A673 (cell line): Measurements from ENCODE around the gene SKA2. TPM values are rescaled to one million over a fixed set of nuclear protein-coding genes. Genes with fewer than 3 reads are reported as not detected.

ENCODE experiments used
- BruUV-seq: library from RNA; stranded (reverse); fragments of 400-500 nt; replicated peaks from 2 replicates; lab custom pipeline; 2021; lab: Mats Ljungman, UMichigan
- CTCF ChIA-PET: fragments of 300-600 bp; sonication (Branson Sonifier 250); formaldehyde crosslinking; loops from one replicate; lab custom pipeline; 2022; ENCODE audit warnings: antibody characterized with exemption; lab: Charles Lee
- POLR2A ChIA-PET: fragments of 300-600 bp; sonication (Branson Sonifier 250); formaldehyde crosslinking; loops from one replicate; lab custom pipeline; 2022; ENCODE audit warnings: antibody characterized with exemption; ENCODE audit not compliant: low non-redundant PET; lab: Charles Lee
- DNase-seq: peaks from one replicate; pipeline ENCODE4 v3.0.0-alpha.2; 2015; ENCODE audit warnings: low spot score
- H3K27ac ChIP-seq: fragments of 200-600 bp; sonication (generic); 2 replicates; pipeline ENCODE4 v1.5.1; 2016; ENCODE audit warnings: mixed run types, low read depth, mild to moderate bottlenecking, mixed read lengths, antibody characterized with exemption, low read length; ENCODE audit not compliant: poor library complexity, severe bottlenecking
- H3K27me3 ChIP-seq: fragments of 200-600 bp; sonication (generic); replicated peaks from 2 replicates; pipeline ENCODE4 v1.6.1; 2017; ENCODE audit warnings: mixed run types, low read depth, mild to moderate bottlenecking, mixed read lengths, antibody characterized with exemption, low read length; ENCODE audit not compliant: insufficient read depth, poor library complexity
- H3K36me3 ChIP-seq: fragments of 200-600 bp; sonication (generic); 2 replicates; pipeline ENCODE4 v1.6.1; 2016; ENCODE audit warnings: mixed run types, mild to moderate bottlenecking, mixed read lengths, antibody characterized with exemption, low read length; ENCODE audit not compliant: insufficient read depth, poor library complexity, severe bottlenecking
- H3K4me1 ChIP-seq: fragments of 200-600 bp; sonication (generic); 2 replicates; pipeline ENCODE4 v1.6.1; 2017; ENCODE audit warnings: mixed run types, mild to moderate bottlenecking, mixed read lengths, antibody characterized with exemption, low read length; ENCODE audit not compliant: insufficient read depth, poor library complexity, severe bottlenecking
- H3K4me3 ChIP-seq: fragments of 200-600 bp; sonication (generic); 2 replicates; pipeline ENCODE4 v1.5.1; 2016; ENCODE audit warnings: low read depth, mixed run types, mild to moderate bottlenecking, mixed read lengths, low read length; ENCODE audit not compliant: poor library complexity, severe bottlenecking
- H3K9me3 ChIP-seq: fragments of 200-600 bp; sonication (generic); 2 replicates; pipeline ENCODE4 v1.6.1; 2016; ENCODE audit warnings: mixed run types, low read depth, mild to moderate bottlenecking, mixed read lengths, antibody characterized with exemption, low read length; ENCODE audit not compliant: poor library complexity, severe bottlenecking
- EZH2 ChIP-seq: fragments of 200-600 bp; sonication (generic); IDR thresholded peaks from 2 replicates; pipeline ENCODE4 v1.6.1; 2017; ENCODE audit warnings: borderline replicate concordance, low read depth, mild to moderate bottlenecking, mixed read lengths, antibody characterized with exemption, low read length; ENCODE audit not compliant: poor library complexity, severe bottlenecking
- intact Hi-C: fragments of 100-400 bp; cut with micrococcal nuclease; formaldehyde crosslinking; loops from one replicate; pipeline ENCODE4 v1.10.0; 2022; ENCODE audit not compliant: unreplicated experiment
- total RNA-seq: library from RNA; stranded (reverse); gene quantifications from 2 replicates; pipeline ENCODE4 v1.2.3, GENCODE V29; 2021
- TF ChIP-seq, protein P1 (sequence below): fragments of 300-800, 200-600 bp; sonication (generic); conservative IDR thresholded peaks from 2 replicates; pipeline ENCODE4 v1.5.1; 2017; ENCODE audit warnings: low read depth, mild to moderate bottlenecking, antibody characterized with exemption, low read length, moderate library complexity, mixed read lengths

Gene SKA2
- total RNA-seq, 1 experiment from 2014 or later: 127 TPM

DNA sequence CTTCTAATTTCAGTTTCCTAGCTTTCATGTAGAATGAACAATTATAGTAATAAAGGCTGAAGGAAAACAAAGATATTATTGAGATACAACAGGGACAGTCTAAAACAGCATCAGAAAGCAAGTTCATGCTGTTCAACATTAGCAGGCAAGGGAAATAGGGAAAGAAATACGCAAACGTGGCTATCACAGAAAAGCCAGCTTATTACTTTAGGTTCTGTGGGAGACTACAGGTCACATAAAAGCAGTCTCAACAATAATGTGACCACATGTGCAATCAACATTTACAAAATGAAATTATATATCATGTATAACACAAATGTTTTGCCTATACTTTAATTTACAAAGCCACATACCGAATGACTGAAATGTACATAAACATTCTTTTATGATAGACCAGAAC, 43.4 kb downstream of the SKA2 start:
- Histone ChIP-seq H3K4me3 (no peak overlapping the region), H3K36me3 (peaks cover 15% of the 10 kb centered on the region), H3K27me3 (no peaks in the 10 kb centered on the region), H3K27ac (no peak overlapping the region), H3K9me3 (no peaks in the 10 kb centered on the region), H3K4me1 (no peaks in the 10 kb centered on the region)
- TSS peak; percentile 37 for BruUV-seq
- ChIA-PET CTCF (no interaction called here), POLR2A (no interaction called here)
- TF ChIP-seq, protein P1, sequence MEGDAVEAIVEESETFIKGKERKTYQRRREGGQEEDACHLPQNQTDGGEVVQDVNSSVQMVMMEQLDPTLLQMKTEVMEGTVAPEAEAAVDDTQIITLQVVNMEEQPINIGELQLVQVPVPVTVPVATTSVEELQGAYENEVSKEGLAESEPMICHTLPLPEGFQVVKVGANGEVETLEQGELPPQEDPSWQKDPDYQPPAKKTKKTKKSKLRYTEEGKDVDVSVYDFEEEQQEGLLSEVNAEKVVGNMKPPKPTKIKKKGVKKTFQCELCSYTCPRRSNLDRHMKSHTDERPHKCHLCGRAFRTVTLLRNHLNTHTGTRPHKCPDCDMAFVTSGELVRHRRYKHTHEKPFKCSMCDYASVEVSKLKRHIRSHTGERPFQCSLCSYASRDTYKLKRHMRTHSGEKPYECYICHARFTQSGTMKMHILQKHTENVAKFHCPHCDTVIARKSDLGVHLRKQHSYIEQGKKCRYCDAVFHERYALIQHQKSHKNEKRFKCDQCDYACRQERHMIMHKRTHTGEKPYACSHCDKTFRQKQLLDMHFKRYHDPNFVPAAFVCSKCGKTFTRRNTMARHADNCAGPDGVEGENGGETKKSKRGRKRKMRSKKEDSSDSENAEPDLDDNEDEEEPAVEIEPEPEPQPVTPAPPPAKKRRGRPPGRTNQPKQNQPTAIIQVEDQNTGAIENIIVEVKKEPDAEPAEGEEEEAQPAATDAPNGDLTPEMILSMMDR: no peak
- no peak for TF ChIP-seq EZH2
- no peak for DNase-seq
- intact Hi-C loops: no loop called here

DNA sequence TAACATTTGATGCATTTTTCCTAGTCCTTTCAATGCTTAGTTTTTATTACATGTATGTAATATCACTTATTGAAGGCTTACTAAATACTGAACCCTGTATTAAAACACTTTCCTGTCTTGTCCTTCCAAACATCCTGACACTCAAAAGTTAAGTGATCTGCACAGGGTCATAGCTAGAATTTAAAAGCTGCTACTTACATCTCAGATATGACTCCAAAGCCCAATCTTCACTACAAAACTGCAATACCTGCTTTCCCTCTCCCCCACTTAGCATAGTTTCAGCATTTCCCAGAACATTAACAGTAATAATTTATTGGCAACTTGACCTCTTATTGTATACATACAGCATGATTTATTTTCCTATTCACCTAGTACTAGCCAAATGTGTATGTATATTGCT, 44.0 kb downstream of the SKA2 start:
- no peak for TF ChIP-seq EZH2
- TF ChIP-seq, protein P1: no peak
- no peak overlapping the region for H3K27ac ChIP-seq
- H3K27me3 ChIP-seq: no peaks in the 10 kb centered on the region
- CTCF ChIA-PET: no interaction called here
- H3K36me3 ChIP-seq: peaks cover 15% of the 10 kb centered on the region
- no TSS peak for BruUV-seq
- no peak overlapping the region for H3K4me3 ChIP-seq
- H3K4me1 ChIP-seq: no peaks in the 10 kb centered on the region
- no peaks in the 10 kb centered on the region for H3K9me3 ChIP-seq
- POLR2A ChIA-PET: no interaction called here
- intact Hi-C loops: no loop called here
- no peak for DNase-seq

DNA sequence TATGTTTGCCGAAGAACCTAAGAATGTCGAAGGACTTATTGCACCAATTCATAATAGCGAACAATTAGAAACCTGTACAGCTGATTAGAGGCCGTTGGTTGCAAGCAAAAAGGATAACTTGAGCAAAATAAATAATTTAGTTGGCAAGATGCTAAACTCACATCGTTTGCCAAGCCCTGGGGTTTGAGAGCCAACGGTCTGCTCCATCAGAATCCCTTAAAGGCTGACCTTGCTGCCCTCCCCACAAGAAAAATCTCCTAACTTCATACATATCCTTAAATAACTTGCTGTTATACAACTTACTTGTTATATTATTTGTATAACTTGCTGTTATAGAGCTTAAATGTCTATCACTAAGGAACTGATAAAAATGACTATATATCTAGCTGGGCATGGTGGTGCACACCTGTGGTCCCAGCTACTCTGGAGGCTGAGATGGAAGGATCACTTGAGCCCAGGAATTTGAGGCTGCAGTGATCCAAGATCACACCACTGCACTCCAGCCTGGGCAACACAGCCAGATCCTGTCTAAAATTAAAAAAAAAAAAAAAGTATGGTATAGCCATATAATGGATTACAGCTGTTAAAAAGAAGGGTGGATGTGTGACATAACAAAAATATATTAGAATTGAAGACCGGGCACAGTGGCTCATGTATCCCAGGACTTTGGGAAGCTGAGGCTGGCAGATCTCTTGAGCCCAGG, 46.4 kb downstream of the SKA2 start:
- Histone ChIP-seq H3K27me3 (no peaks in the 10 kb centered on the region), H3K27ac (no peak overlapping the region), H3K4me3 (peak overlapping the region; percentile 1), H3K36me3 (peaks cover 10% of the 10 kb centered on the region), H3K9me3 (no peaks in the 10 kb centered on the region), H3K4me1 (no peaks in the 10 kb centered on the region)
- TF ChIP-seq, protein P1: no peak
- no peak for TF ChIP-seq EZH2
- intact Hi-C loops: loop anchor here (5.0 kb wide), 1 partner anchor 44 kb away; no protein-coding TSS in a partner anchor
- ChIA-PET CTCF (no interaction called here), POLR2A (no interaction called here)
- DNase-seq: no peak
- BruUV-seq: no TSS peak
